T-helper 9 cell (primary cell): ENCODE data around the gene IFT80.
"Not testable (repeated sequence)": the region's sequence is repeated elsewhere in the genome, so short reads cannot be mapped to it uniquely, and the experiment has no call there.

Source experiments
- DNase-seq: peaks from one replicate; pipeline ENCODE4 v3.0.0-alpha.2; 2020

Gene IFT80

GRCh38 chr3:160400030-160400701 is 1.1 kb upstream of the IFT80 start:
- peak; percentile 16 for DNase-seq

- no peak for DNase-seq
These were observed 253 bp downstream of the IFT80 start for GRCh38 chr3:160398820-160399124.

DNA sequence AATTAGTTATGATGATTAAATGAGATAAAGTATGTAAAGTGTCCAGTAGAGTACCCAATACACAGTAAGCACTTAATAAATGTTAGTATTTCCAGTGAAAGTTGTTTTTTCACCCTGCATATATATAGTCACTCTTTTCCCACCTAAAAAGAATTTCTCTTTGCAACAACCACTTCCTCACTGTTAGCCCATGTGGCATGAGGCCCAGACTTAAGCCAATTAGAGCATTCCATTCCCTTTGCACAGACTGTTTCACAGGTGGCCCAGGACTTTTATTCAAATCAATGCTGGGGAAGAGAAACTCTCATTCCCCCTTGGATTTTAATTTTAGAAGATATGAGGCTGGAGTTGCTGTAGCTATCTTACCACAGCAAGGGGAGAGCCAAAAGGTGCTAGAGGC is 3.7 kb downstream of the IFT80 start:
- no peak for DNase-seq

GRCh38 chr3:160394009-160394392 is 5.0 kb downstream of the IFT80 start:
- no peak for DNase-seq

- no peak for DNase-seq
These were observed 5.5 kb downstream of the IFT80 start for GRCh38 chr3:160393346-160394008.

- DNase-seq: no peak
These were observed 6.2 kb downstream of the IFT80 start for GRCh38 chr3:160392798-160393197.

DNA sequence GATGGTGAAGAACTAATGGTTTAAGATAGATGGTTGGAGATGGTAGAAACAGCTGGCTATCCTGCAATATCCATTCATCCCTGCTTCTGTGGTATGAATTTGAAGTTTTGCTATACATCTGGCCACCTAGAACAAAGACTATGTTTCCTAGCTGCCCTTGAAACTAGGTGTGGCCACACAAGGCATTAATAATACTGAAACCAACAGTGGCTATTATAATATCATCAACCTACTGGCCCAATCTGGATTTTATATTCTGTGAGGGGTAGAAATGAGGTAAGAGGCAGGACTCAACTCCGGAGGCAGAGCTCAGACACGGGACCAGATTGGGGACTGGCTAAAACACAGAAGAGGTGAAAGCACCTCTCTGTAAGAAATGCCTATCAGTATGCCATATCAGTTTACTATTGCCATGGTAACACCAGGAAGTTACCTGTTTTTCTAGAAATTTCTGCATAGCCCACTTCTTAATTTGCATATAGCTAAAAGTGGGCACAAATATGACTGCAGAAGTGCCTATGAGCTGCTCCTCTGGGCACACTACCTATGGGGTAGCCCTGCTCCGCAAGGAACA is 8.4 kb downstream of the IFT80 start:
- DNase-seq: no peak

- no peak for DNase-seq
These were observed 14.2 kb downstream of the IFT80 start for GRCh38 chr3:160384639-160385318.

GRCh38 chr3:160381470-160381869 is 17.6 kb downstream of the IFT80 start:
- no peak for DNase-seq

- DNase-seq: no peak
These were observed 19.3 kb downstream of the IFT80 start for GRCh38 chr3:160379628-160380214.

- no peak for DNase-seq
These were observed 20.5 kb downstream of the IFT80 start for GRCh38 chr3:160378331-160379109.

GRCh38 chr3:160376681-160377080 is 22.3 kb downstream of the IFT80 start:
- DNase-seq: no peak

GRCh38 chr3:160374925-160375324 is 24.1 kb downstream of the IFT80 start:
- no peak for DNase-seq

DNA sequence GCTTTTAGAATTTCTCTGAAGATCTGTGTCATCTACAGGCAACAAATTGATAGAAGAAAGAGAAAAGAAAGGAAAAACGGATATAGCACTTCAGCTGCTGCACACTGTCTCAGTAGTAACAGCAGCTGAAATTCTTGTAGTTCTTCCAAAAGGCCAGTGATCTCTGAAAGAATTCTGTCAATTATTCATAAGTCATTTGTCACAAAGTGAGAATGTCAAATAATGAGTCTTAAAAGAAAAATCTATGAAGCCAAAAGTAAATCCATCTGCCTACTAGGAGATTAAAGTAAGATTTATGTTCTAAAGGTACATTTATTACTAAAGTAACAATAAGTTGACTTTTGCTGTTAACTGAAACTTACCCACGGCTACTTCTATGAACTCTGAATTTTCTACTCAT is 24.6 kb downstream of the IFT80 start:
- no peak for DNase-seq

- DNase-seq: no peak
These were observed 25.4 kb downstream of the IFT80 start for GRCh38 chr3:160373655-160374054.

- no peak for DNase-seq
These were observed 26.2 kb downstream of the IFT80 start for GRCh38 chr3:160372780-160373179.

- no peak for DNase-seq
These were observed 27.8 kb downstream of the IFT80 start for GRCh38 chr3:160370987-160371857.

DNA sequence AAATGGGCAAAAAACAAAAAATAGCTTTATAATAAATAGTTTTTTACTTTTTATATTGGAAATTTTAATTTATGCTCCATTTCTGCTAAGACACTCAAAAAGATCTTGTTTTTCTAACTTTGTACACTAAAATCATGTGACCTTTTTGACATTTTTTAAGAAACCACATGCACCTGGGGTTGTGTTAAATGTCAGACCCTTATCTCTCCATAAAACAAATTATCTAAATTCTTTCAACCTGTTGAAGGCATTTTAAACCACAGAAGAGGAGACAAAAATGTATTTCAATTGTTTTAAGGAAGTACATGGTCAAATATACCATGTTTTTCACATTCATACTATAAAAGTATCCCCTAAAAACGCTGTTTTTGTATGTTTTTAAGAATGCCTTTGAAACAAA is 29.2 kb downstream of the IFT80 start:
- no peak for DNase-seq

DNA sequence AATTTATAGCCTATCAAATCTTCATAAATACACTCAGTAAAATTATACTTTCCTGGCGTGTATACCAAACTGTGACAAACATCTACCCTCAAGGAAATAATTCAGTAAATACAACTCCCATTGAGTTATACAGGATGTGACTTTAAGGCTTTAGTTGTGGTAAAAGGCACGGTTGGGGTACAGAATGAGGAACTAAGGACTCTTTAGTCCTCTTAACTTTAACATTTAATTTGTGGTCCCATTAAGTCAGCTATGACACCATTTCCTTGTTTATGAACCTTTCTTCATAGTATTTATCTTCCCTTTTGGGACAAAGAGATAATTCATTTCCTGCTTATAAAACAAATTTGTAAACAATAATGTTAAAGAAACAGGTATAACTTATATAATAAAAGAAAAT is 30.2 kb downstream of the IFT80 start:
- no peak for DNase-seq

DNA sequence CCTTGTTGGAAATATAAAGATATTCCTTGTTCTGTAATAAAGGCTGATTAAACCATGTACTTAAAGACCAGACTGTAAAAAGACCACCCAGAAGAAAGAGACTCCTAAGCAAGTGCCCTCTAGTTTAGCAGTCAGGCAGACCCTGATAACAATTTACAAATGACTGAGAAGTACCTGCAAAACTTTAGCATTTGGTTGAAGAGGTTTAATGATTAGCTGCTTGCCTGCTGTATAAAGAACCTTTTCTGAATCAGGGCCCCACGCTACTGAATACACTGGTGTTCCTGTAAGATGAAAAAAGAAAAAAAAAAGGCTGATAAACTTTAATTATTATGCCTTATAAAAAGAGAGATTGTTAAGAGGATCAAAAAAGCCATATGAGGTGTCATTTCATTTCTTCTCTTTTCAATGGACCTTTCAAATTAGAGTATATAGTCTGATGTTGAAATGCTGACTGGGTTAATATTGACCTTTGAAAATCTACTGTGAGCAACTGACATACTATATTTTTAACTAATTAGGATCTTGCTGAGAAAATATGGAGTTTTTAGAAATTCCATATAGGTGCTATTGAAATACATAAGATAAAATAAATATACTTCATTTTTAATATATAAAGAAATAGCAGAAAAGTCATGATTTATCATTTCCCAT is 33.0 kb downstream of the IFT80 start:
- DNase-seq: no peak

DNA sequence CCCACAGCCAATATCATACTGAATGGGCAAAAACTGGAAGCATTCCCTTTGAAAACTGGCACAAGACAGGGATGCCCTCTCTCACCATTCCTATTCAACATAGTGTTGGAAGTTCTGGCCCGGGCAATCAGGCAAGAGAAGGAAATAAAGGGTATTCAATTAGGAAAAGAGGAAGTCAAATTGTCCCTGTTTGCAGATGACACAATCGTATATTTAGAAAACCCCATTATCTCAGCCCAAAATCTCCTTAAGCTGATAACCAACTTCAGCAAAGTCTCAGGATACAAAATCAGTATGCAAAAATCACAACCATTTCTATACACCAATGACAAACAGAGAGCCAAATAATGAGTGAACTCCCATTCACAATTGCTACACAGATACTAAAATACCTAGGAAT is 36.1 kb downstream of the IFT80 start:
- DNase-seq: not testable (repeated sequence)
